A673 (cell line): ENCODE measurements around the gene PSMD8.

Experiments
- CTCF ChIP-seq: fragments of 300-800, 200-600 bp; sonication (generic); conservative IDR thresholded peaks from 2 replicates; pipeline ENCODE4 v1.5.1; 2017; ENCODE audit warnings: low read depth, mild to moderate bottlenecking, antibody characterized with exemption, low read length, moderate library complexity, mixed read lengths
- EZH2 ChIP-seq: fragments of 200-600 bp; sonication (generic); IDR thresholded peaks from 2 replicates; pipeline ENCODE4 v1.6.1; 2017; ENCODE audit warnings: borderline replicate concordance, low read depth, mild to moderate bottlenecking, mixed read lengths, antibody characterized with exemption, low read length; ENCODE audit not compliant: poor library complexity, severe bottlenecking

- no peak for TF ChIP-seq CTCF
- no peak for TF ChIP-seq EZH2
Measured at GRCh38 chr19:38400361-38400760, 26.0 kb downstream of the PSMD8 start.
